Effector memory CD8-positive, alpha-beta T cell (primary cell): ENCODE data around the gene ANKRD10.

Source experiments
- ATAC-seq: fragments of 150-1000 bp; cut with Tn5 transposase; replicated peaks from 2 replicates; pipeline ENCODE4 v1.10.0; 2021; ENCODE audit warnings: mild to moderate bottlenecking, moderate library complexity
- DNase-seq, 3 experiments: peaks; one replicate each; pipeline ENCODE4 v3.0.0; 2021
- H3K27ac Mint-ChIP-seq, 2 donors: one replicate each; pipeline ENCODE4 v1.8.0; 2022; ENCODE audit warnings: mild to moderate bottlenecking in 2 of 2, mixed read lengths in 2 of 2, moderate library complexity in 2 of 2
- H3K27me3 Mint-ChIP-seq, 2 donors: one replicate each; pipeline ENCODE4 v1.8.0; 2022; ENCODE audit warnings: mixed read lengths in 2 of 2
- H3K36me3 Mint-ChIP-seq: one replicate; pipeline ENCODE4 v1.8.0; 2022; ENCODE audit warnings: mild to moderate bottlenecking, moderate library complexity, mixed read lengths; ENCODE audit not compliant: insufficient read depth
- H3K4me1 Mint-ChIP-seq, 2 donors: one replicate each; pipeline ENCODE4 v1.8.0; 2022; ENCODE audit warnings: low read depth in 2 of 2, mixed read lengths in 2 of 2
- H3K4me3 Mint-ChIP-seq, 2 donors: one replicate each; pipeline ENCODE4 v1.8.0; 2022; ENCODE audit warnings: mild to moderate bottlenecking in 2 of 2, mixed read lengths in 2 of 2, moderate library complexity in 2 of 2
- H3K9me3 Mint-ChIP-seq, 2 donors: one replicate each; pipeline ENCODE4 v1.8.0; 2022; ENCODE audit warnings: mixed read lengths in 2 of 2

Gene ANKRD10

DNA sequence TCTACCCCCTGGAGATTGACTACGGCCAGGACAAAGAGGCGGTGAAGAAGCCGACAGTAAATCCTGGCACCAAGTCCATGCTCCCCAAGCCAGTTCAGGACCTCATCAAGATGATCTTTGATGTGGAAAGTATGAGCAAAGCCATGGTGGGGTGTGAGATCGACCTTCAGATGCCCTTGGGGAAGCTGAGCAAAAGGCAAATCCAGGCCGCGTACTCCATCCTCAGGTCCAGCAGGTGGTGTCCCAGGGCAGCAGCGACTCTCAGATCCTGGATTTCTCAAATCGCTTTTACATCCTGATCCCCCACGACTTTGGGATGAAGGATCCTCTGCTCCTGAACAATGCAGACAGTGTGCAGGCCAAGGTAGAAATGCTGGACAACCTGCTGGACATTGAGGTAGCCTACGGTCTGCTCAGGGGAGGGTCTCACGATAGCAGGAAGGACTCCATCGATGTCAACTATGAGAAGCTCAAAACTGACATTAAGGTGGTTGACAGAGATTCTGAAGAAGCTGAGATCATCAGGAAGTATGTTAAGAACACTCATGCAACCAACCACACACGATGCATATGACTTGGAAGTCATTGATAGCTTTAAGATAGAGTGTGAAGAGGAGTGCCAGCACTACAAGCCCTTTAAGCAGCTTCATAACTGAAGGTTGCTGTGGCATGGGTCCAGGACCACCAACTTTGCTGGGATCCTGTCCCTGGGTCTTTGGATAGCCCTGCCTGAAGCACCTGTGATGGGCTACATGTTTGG, 24.0 kb upstream of the ANKRD10 start:
- no peaks in the 10 kb centered on the region for H3K36me3 Mint-ChIP-seq
- DNase-seq (no peak), ATAC-seq (no peak)
- H3K4me1 Mint-ChIP-seq, result peaks cover 0 to 4% of the 10 kb centered on the region in 2 donors
- H3K4me3 Mint-ChIP-seq, result no peak overlapping the region
- peaks cover 6 to 13% of the 10 kb centered on the region in 2 donors for H3K9me3 Mint-ChIP-seq
- H3K27me3 Mint-ChIP-seq, result peaks cover 30 to 33% of the 10 kb centered on the region in 2 donors
- H3K27ac Mint-ChIP-seq, result no peak overlapping the region

DNA sequence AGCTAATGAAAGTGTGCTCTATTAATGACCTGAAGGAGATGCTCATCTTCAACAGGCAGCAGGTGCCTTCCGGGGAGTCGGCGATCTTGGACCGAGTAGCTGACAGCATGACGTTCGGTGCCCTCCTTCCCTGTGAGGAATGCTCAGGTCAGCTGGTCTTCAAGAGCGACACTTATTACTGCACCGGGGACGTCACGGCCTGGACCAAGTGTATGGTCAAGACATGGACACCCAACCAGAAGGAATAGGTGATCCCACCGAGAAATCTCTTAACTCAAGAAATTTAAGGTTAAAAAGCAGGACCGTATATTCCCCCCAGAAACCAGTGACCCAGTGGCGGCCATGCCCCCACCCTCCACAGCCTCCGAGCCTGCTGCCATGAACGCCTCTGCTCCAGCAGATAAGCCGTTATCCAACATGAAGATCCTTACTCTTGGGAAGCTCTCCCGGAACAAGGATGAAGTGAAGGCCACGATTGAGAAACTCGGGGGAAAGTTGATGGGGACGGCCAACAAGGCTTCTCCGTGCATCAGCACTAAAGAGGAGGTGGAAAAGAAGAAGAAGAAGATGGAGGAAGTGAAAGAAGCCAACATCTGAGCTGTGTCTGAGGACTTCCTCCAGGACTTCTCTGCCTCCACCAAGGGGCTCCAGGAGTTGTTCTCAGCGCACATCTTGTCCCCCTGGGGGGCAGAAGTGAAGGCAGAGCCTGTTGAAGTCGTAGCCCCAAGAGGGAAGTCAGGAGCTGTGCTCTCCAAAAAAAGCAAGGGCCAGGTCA, 22.8 kb upstream of the ANKRD10 start:
- H3K4me3 Mint-ChIP-seq, result no peak overlapping the region
- no peak for ATAC-seq
- H3K36me3 Mint-ChIP-seq, result no peaks in the 10 kb centered on the region
- no peak for DNase-seq
- H3K27me3 Mint-ChIP-seq, result peaks cover 36 to 44% of the 10 kb centered on the region in 2 donors
- peaks cover 0 to 4% of the 10 kb centered on the region in 2 donors for H3K4me1 Mint-ChIP-seq
- H3K27ac Mint-ChIP-seq, result no peak overlapping the region
- H3K9me3 Mint-ChIP-seq, result peaks cover 8 to 16% of the 10 kb centered on the region in 2 donors

DNA sequence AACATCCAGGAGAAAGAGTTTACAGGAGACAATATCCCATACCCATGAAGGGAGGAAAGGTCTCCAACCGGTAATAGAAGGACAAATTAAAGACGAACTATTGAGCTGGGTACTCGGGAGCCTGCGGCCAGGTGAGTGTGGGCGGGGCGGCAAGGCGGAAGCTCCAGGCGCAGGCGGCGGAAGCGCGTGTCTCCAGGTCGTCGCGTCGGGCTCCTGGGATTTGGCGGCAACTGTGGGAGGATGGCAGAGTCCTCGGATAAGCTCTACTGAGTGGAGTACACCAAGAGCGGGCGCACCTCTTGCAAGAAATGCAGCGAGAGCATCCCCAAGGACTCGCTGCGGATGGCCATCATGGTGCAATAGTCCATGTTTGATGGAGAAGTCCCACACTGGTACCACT, 21.6 kb upstream of the ANKRD10 start:
- H3K9me3 Mint-ChIP-seq, result peaks cover 8 to 16% of the 10 kb centered on the region in 2 donors
- no peak overlapping the region for H3K4me3 Mint-ChIP-seq
- H3K36me3 Mint-ChIP-seq, result no peaks in the 10 kb centered on the region
- H3K27me3 Mint-ChIP-seq, result peaks cover 43 to 49% of the 10 kb centered on the region in 2 donors
- no peak for ATAC-seq
- H3K4me1 Mint-ChIP-seq, result no peaks in the 10 kb centered on the region
- no peak for DNase-seq
- H3K27ac Mint-ChIP-seq, result no peak overlapping the region

DNA sequence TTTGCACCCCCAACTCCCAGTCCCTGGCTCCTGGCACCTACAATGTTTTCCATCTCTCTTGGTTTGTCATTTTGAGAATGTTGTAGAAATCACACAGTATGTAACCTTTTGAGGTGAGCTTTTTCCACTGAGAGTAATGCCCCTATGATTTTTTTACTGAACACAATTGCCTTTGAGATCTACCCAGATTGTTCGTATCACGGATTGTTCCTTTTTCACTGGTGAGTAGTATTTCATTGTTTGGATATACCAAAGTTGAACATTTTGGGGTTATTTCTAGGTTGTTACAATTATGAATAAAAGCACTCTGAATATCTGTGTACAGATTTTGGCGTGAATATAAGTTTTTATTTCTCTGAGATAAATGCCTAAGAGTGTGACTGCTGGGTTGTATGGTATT, 17.7 kb upstream of the ANKRD10 start:
- ATAC-seq (no peak), DNase-seq (no peak)
- no peaks in the 10 kb centered on the region for H3K4me1 Mint-ChIP-seq
- H3K9me3 Mint-ChIP-seq, result peaks cover 8 to 16% of the 10 kb centered on the region in 2 donors
- peaks cover 82 to 87% of the 10 kb centered on the region in 2 donors for H3K27me3 Mint-ChIP-seq
- no peaks in the 10 kb centered on the region for H3K36me3 Mint-ChIP-seq
- no peak overlapping the region for H3K27ac Mint-ChIP-seq
- H3K4me3 Mint-ChIP-seq, result no peak overlapping the region

DNA sequence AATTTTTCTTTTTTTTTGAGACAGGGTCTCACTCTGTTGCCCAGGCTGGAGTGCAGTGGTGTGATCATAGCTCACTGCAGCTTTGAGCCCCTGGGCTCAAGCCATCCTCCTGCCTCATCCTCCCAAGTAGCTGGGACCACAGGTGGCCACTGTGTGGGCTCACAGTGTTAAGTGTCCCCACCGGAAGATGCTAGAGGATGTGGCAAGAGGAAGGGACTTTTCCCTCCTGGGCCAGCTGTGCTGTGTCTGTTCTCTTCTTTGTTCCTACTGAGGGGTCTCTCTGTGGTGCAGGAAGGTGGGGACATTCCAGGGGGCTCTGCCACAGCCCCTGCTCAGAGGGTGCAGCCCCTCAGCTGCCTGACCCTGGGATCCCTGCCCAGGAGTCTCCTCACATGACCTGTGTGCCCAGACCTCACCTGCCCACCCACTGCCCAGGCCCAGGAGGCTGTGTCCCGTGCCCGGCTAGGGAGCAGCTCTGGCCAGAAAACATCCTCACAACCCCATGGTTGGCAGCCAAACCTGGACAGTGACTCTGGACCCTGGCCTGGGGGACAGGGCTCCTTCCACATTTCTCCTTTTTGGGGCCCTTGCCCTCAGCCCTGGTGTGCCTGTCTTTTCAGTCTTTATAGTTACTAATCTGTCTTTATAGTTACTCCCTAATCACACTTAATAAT, 14.4 kb upstream of the ANKRD10 start:
- no peak for ATAC-seq
- peak overlapping the region in 1 of 2 donors; percentile 80 for H3K27ac Mint-ChIP-seq
- H3K36me3 Mint-ChIP-seq, result no peaks in the 10 kb centered on the region
- peaks cover 5 to 7% of the 10 kb centered on the region in 2 donors for H3K9me3 Mint-ChIP-seq
- peaks cover 80% of the 10 kb centered on the region in 2 donors for H3K27me3 Mint-ChIP-seq
- no peak overlapping the region for H3K4me3 Mint-ChIP-seq
- DNase-seq, result no peak
- no peaks in the 10 kb centered on the region for H3K4me1 Mint-ChIP-seq

DNA sequence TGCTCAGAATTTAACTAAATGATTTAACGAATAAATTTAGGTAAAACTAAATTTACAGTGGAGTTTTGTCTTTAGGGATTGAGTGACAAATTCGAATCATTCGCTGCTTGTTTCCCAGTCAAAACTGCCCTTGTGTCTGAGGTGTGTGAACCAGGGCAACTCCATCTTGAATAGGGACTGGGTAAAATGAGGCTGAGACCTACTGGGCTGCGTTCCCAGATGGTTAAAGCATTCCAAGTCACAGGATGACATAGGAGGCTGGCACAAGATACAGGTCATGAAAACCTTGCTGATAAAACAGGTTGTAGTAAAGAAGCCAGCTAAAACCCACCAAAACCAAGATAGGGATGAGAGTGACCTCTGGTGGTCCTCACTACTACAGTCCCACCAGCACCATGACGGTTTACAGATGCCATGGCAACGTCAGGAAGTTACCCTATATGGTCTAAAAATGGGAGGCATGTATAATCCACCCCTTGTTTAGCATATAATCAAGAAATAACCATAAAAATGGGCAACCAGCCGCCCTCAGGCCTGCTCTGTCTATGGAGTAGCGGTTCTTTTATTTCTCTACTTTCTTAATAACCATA, 10.2 kb upstream of the ANKRD10 start:
- ATAC-seq (no peak), DNase-seq (no peak)
- Mint-ChIP-seq H3K27me3 (peaks cover 80 to 90% of the 10 kb centered on the region in 2 donors), H3K4me1 (peaks cover 3 to 4% of the 10 kb centered on the region in 2 donors), H3K9me3 (no peaks in the 10 kb centered on the region), H3K4me3 (no peak overlapping the region), H3K36me3 (no peaks in the 10 kb centered on the region), H3K27ac (no peak overlapping the region)

DNA sequence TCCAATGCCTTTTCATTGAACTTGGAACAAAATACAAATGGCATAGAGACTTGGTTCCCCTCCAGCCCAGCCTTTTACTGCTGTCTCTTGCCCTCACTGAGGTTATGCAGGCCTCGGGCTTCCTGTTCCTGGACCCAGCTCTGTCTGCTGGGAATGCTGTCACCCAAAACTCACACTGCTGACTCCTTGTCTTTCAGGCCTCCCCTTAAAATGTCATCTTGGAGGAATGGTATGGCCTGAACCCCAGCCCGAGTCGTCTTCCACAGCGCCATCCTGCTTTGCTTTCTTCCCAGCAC, 9.7 kb upstream of the ANKRD10 start:
- DNase-seq, result no peak
- peaks cover 74 to 87% of the 10 kb centered on the region in 2 donors for H3K27me3 Mint-ChIP-seq
- no peak overlapping the region for H3K4me3 Mint-ChIP-seq
- ATAC-seq, result no peak
- H3K27ac Mint-ChIP-seq, result no peak overlapping the region
- no peaks in the 10 kb centered on the region for H3K36me3 Mint-ChIP-seq
- no peaks in the 10 kb centered on the region for H3K9me3 Mint-ChIP-seq
- peaks cover 3 to 4% of the 10 kb centered on the region in 2 donors for H3K4me1 Mint-ChIP-seq

DNA sequence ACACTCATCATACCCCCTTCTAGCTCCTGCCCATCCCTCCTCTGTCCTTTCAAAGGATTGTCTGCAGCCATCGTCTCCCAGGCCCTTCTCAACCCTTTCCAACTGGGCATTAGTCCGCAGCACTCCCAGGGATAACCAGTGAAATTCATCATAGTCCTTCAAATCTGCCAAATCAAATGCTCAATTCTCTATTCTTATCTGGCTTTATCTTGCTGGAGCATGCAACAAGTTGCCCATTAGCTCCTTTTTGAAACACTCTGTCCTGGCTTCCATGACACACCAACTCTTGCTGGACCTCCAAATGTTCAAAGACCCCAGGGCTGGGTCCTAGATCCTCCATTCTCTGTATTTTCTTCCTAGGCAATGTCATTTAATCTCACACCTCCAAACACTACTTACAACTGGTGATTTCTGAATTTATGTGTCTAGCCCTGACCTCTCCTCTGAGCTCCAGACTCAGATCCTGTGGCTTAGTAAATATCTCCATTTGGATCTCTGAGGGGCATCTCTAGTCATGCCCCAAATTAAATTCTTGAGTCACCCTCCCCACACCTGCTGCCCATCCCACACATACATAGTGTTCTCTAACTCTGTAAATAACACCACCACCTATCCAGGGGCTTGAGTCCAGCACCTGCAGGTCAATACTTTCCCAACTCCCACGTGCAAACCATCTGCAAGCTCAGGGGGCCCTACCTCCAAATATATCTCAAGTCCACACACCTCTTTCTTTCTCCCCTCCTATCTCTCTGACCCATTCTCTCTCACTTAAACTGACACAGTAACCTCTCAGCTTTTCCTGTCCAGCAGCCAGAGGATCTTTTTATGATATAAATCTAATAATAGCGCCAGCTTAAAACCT, 9.1 kb upstream of the ANKRD10 start:
- peaks cover 69 to 81% of the 10 kb centered on the region in 2 donors for H3K27me3 Mint-ChIP-seq
- H3K4me3 Mint-ChIP-seq, result no peak overlapping the region
- DNase-seq (no peak), ATAC-seq (no peak)
- no peaks in the 10 kb centered on the region for H3K36me3 Mint-ChIP-seq
- H3K4me1 Mint-ChIP-seq, result peaks cover 3 to 4% of the 10 kb centered on the region in 2 donors
- no peak overlapping the region for H3K27ac Mint-ChIP-seq
- no peaks in the 10 kb centered on the region for H3K9me3 Mint-ChIP-seq

DNA sequence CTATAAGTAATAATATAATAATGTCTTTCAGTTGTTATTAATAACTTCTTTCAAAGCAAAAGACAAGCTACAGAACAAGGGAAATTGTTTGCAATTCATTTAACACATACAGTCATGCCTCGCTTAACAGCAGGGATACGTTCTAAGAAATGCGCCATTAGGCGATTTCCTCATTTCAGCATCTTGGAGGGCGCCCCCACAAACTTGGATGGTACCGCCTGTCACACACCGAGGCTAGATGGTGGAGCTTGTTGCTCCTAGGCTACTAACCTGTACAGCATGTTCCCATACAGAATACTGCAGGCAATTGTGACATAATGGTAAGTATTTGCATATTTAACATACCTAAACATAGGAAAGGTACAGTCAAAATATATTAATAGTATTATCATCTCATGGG, 8.2 kb upstream of the ANKRD10 start:
- Mint-ChIP-seq H3K27ac (no peak overlapping the region), H3K9me3 (no peaks in the 10 kb centered on the region), H3K4me1 (peaks cover 3 to 4% of the 10 kb centered on the region in 2 donors), H3K36me3 (no peaks in the 10 kb centered on the region), H3K4me3 (no peak overlapping the region), H3K27me3 (peaks cover 59 to 72% of the 10 kb centered on the region in 2 donors)
- ATAC-seq, result no peak
- no peak for DNase-seq

DNA sequence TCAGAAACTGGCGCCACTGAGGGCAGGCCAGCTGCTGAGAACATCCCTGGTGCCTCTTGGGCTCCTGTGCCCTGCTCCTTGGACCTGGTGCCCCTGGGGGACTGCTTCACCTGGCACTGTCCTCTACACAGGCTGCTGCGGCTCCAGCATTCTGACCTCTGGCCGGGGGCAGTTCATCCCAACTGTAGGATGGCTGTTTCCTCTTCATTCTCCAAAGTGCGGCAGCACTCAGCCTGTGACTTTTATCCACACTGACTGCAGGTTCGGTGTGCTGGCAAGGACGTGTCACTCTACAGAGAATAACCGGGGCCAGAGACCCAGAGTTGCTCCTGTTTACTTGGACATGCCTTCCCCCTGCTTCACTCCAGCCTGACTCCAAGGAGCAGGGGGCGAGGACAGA, 7.6 kb upstream of the ANKRD10 start:
- Mint-ChIP-seq H3K4me3 (no peak overlapping the region), H3K27me3 (peaks cover 54 to 66% of the 10 kb centered on the region in 2 donors)

DNA sequence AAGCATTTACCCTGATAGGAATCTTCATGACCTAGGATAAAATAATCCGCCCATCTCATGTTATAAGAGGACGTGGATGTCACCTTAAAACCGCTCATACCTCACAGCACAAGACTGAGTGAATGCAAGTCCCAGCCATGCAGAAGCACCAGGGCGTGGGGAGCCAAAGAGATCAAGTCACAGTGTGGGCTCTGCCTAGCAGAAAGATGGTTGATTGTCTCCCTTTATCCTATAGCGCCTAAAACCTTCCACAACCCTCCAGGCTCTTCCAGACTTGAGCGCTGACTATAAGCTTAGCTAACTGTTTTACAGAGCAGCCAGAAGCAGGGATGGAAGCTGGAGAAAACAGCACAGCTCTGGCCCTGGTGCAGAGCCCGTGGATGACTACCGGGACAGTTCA, 6.8 kb upstream of the ANKRD10 start:
- H3K27ac Mint-ChIP-seq, result no peak overlapping the region
- H3K36me3 Mint-ChIP-seq, result no peaks in the 10 kb centered on the region
- DNase-seq (no peak), ATAC-seq (no peak)
- no peak overlapping the region for H3K4me3 Mint-ChIP-seq
- H3K4me1 Mint-ChIP-seq, result peaks cover 3 to 4% of the 10 kb centered on the region in 2 donors
- H3K27me3 Mint-ChIP-seq, result peaks cover 45 to 58% of the 10 kb centered on the region in 2 donors
- H3K9me3 Mint-ChIP-seq, result no peaks in the 10 kb centered on the region

More for the DNA sequence above, 7.6 kb upstream of the ANKRD10 start:
- ATAC-seq, result no peak
- Mint-ChIP-seq H3K9me3 (no peaks in the 10 kb centered on the region), H3K36me3 (no peaks in the 10 kb centered on the region), H3K4me1 (peaks cover 3 to 4% of the 10 kb centered on the region in 2 donors), H3K27ac (no peak overlapping the region)
- no peak for DNase-seq

DNA sequence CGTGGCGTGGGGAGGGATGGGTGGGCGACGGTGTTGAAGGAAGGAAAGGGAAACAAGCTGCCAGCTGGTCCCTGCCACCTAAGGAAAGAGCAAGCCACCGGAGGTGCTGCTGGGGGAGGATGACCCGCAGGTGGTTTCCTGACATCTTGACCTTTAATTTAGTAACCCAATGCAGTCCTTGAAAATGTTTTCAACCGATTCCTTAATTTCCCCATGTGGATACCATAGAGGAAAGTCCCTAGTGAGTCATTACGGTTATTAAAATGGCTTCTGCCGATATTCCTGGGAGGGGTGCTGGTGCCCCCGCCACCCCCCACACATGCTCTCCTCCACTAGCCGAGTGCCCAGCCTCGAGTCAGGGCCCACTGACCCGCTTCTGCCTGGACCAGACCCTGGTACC, 6.3 kb upstream of the ANKRD10 start:
- ATAC-seq, result no peak
- Mint-ChIP-seq H3K4me1 (peaks cover 3 to 4% of the 10 kb centered on the region in 2 donors), H3K27ac (no peak overlapping the region), H3K27me3 (peaks cover 41 to 53% of the 10 kb centered on the region in 2 donors), H3K4me3 (no peak overlapping the region), H3K36me3 (no peaks in the 10 kb centered on the region), H3K9me3 (no peaks in the 10 kb centered on the region)
- DNase-seq, result no peak

DNA sequence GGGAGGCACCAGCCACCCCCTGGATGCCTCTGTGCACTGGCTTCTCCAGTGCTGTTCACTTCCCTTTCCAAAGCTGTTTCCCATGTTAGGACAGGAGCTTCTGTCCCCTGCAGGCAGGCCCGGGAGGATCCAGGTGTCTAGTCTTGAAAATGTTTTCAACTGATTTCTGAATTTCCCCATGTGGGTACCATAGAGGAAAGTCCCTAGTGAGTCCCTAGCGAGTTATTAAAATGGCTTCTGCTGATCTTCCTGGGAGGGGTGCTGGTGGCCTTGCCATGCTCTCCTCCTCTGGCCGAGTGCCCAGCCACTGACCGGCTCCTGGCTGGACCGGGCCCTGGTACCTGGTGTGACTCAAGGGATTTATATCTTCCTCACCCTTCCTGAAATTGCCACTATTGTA, 5.2 kb upstream of the ANKRD10 start:
- Mint-ChIP-seq H3K27ac (no peak overlapping the region), H3K36me3 (peaks cover 3% of the 10 kb centered on the region), H3K4me1 (peaks cover 6 to 7% of the 10 kb centered on the region in 2 donors), H3K4me3 (no peak overlapping the region), H3K9me3 (no peaks in the 10 kb centered on the region), H3K27me3 (peaks cover 39 to 51% of the 10 kb centered on the region in 2 donors)
- ATAC-seq (no peak), DNase-seq (no peak)
